GM12873 (cell line): ENCODE measurements around the gene HS6ST3.

Experiments
- CTCF ChIP-seq: IDR thresholded peaks from 2 replicates; pipeline ENCODE4 v1.5.1; 2012; ENCODE audit warnings: low read depth, mild to moderate bottlenecking, moderate library complexity, low read length, control low read depth; ENCODE audit not compliant: insufficient read depth; ENCODE audit errors: missing control alignments

The HS6ST3 gene

DNA sequence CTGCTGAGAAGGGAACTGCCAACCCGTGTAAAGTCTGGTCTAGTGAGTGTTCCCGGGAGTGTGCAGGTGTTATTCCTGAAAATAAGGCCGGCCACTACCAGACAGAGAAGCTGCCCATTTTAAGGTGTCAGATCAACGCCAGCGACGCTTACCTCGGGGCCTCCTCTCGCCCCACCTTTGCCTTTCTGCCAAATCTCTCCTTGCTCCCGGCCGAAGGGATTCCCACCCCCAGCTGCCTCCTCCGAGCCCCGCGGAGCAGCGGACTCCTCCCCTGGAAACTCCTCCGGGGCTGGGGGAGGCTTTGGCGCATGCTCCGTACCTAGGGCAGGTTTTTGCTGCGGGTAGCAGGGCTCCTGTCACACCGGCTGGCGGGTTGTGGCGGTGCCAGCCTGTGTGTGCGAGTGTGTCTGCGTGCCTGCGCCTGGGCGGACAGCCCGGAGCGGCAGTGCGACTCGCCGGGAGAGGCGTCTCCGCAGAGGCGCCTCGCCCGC is at the start of gene HS6ST3:
Gene HS6ST3 (plus strand): TSS at position 359 of the 491 bp plus-strand sequence.
- TF ChIP-seq CTCF = no peak

- no peak for TF ChIP-seq CTCF
Observed at GRCh38 chr13:96041326-96042110, 48.4 kb upstream of the HS6ST3 start.

DNA sequence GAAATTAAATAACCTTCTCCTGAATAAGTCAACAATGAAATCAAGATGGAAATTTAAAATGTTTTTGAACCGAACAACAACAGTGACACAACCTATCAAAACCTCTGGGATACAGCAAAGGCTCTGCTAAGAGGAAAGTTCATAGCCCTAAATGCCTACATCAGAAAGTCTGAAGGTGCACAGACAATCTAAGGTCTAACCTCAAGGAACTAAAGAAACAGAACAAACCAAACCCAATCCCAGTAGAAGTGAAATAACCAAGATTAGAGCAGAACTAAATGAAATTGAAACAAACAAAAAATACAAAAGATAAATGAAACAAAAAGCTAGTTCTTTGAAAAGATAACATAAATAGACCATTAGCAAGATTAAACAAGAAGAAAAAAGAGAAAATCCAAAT is 45.7 kb upstream of the HS6ST3 start:
- no peak for TF ChIP-seq CTCF

- no peak for TF ChIP-seq CTCF
Observed at GRCh38 chr13:96052656-96053002, 37.3 kb upstream of the HS6ST3 start.

DNA sequence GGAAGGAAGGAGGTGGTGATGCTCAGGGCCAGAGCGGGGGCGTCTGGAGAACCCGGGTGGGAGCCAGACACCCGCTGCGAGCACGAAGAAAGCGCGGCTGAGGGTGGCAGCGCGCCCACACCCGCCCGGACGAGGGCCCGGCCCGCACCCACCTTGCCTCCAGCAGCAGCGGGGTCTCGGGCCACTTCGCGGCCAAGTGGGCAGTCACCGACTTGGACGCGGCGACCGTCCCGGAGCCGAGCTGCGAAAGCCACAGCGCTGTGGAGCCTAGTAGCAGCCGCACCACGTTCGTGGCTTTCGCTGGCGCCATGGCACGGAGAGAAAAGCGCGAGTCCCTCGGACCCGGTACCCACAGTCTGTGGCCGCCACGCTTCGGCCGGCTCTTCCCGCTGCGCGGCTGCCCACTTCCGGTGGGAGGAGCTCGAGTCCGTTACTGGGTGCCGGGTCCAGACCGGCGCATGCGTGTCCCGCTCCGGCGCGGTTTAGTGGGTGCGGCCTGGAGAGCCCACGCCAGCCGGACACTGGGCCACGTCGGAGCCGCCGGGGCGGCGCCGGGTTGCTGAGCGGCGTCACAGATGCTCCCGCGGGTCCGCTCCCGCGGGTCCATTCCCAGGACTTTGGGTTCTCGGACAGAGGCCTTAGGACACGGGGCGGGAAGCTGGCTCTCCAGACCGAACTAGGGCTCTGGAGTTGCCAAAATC is 36.8 kb upstream of the HS6ST3 start, which contains the start of gene UGGT2:
Gene UGGT2 (minus strand): TSS at position 399 of the 701 bp plus-strand sequence. CDS start 89 bp downstream, at position 310.
- no peak for TF ChIP-seq CTCF

GRCh38 chr13:96065849-96066248 is 24.1 kb upstream of the HS6ST3 start:
- TF ChIP-seq CTCF = no peak

GRCh38 chr13:96068729-96069128 is 21.2 kb upstream of the HS6ST3 start:
- TF ChIP-seq CTCF = no peak
